HepG2 (cell line): ENCODE measurements around the gene INTS2. TPM values are rescaled to one million over a fixed set of nuclear protein-coding genes. Genes with fewer than 3 reads are reported as not detected.
A peak's percentile ranks its signal among the peaks of the same experiment; 100 is the strongest.

ENCODE experiments used
- IKZF1 ChIP-seq: fragments of 450-650 bp; IDR thresholded peaks from 2 replicates; pipeline ENCODE4 v1.7.1; 2016
- KLF6 ChIP-seq: IDR thresholded peaks from 2 replicates; pipeline ENCODE4 v1.8.0; 2016; ENCODE audit warnings: missing biosample characterization, missing genetic modification reagents
- KMT2B ChIP-seq: IDR thresholded peaks from 2 replicates; pipeline ENCODE4 v1.6.1; 2016; ENCODE audit warnings: missing genetic modification reagents, missing compliant biosample characterization
- NCOA2 ChIP-seq: sonication (generic); formaldehyde crosslinking; IDR thresholded peaks from 2 replicates; pipeline ENCODE4 v1.8.0; 2022; ENCODE audit warnings: inconsistent platforms
- PCBP1 ChIP-seq: fragments of 200-400 bp; formaldehyde crosslinking; IDR thresholded peaks from 2 replicates; pipeline ENCODE4 v1.6.1; 2017; ENCODE audit warnings: mild to moderate bottlenecking, low read depth, low read length, borderline replicate concordance
- POLR2G ChIP-seq: fragments of 200-400 bp; formaldehyde crosslinking; IDR thresholded peaks from 2 replicates; pipeline ENCODE4 v1.6.1; 2018; ENCODE audit warnings: mild to moderate bottlenecking, low read depth, low read length, moderate library complexity
- RFXANK ChIP-seq: IDR thresholded peaks from 2 replicates; pipeline ENCODE4 v1.6.1; 2016
- TEAD2 ChIP-seq: sonication (generic); formaldehyde crosslinking; IDR thresholded peaks from 2 replicates; pipeline ENCODE4 v1.9.0; 2021; ENCODE audit warnings: missing genetic modification reagents
- ZBTB7B ChIP-seq: sonication (generic); formaldehyde crosslinking; IDR thresholded peaks from 2 replicates; pipeline ENCODE4 v1.4.0; 2020; ENCODE audit warnings: missing genetic modification reagents
- ZNF432 ChIP-seq: sonication (generic); formaldehyde crosslinking; IDR thresholded peaks from 2 replicates; pipeline ENCODE4 v1.5.0; 2020; ENCODE audit warnings: missing genetic modification reagents, mild to moderate bottlenecking, borderline replicate concordance
- ZNF839 ChIP-seq: sonication (generic); formaldehyde crosslinking; IDR thresholded peaks from 2 replicates; pipeline ENCODE4 v1.4.0; 2020; ENCODE audit warnings: missing genetic modification reagents, mild to moderate bottlenecking, borderline replicate concordance
- polyA plus RNA-seq, 8 experiments: library from polyadenylated mRNA; depleted of rRNA in 3 of 8; stranded (reverse) in 7 of 8; unstranded in 1 of 8; fragments of >200 nt; fragmentation: Illumina TruSeq in 4 of 8; extraction: Trizol in 4 of 8; gene quantifications; 2 replicates each; pipeline versions ENCODE4 v1.2.1 to v1.2.3, GENCODE V29; 2011 to 2016; ENCODE audit warnings: low read depth in 4 of 8, missing spikeins in 1 of 8, mixed read lengths in 1 of 8; ENCODE audit not compliant: insufficient read depth in 1 of 8
- total RNA-seq, 5 experiments: library from RNA; depleted of rRNA; stranded (reverse); fragments of >200 nt; fragmentation: Illumina TruSeq; extraction: Trizol; gene quantifications; 2 replicates each; pipeline ENCODE4 v1.2.3, GENCODE V29; 2016; ENCODE audit warnings: low read depth in 1 of 5
- TF ChIP-seq, protein P1 (sequence below): sonication (generic); formaldehyde crosslinking; IDR thresholded peaks from 2 replicates; pipeline ENCODE4 v1.8.0; 2022; ENCODE audit warnings: missing genetic modification reagents, mild to moderate bottlenecking, inconsistent platforms, borderline replicate concordance
- TF ChIP-seq, protein P2 (sequence below): IDR thresholded peaks from 2 replicates; pipeline ENCODE4 v1.6.1; 2016; ENCODE audit warnings: missing biosample characterization, missing genetic modification reagents, low read depth
- TF ChIP-seq, protein P3 (sequence below): sonication (generic); formaldehyde crosslinking; conservative IDR thresholded peaks from 2 replicates; pipeline ENCODE4 v1.8.0; 2022; ENCODE audit warnings: missing genetic modification reagents
- TF ChIP-seq, protein P4 (sequence below): sonication (generic); formaldehyde crosslinking; IDR thresholded peaks from 2 replicates; pipeline ENCODE4 v1.4.0; 2020; ENCODE audit warnings: mild to moderate bottlenecking, missing genetic modification reagents
- TF ChIP-seq, protein P5 (sequence below): sonication (generic); formaldehyde crosslinking; IDR thresholded peaks from 2 replicates; pipeline ENCODE4 v1.4.0; 2020; ENCODE audit warnings: missing genetic modification reagents

Gene INTS2
- total and polyA plus RNA-seq, 2 of the 13 experiments (the other 11 are each of a cell fraction or from before 2014, with no cell fraction given): 20.5 to 30.2 TPM

DNA sequence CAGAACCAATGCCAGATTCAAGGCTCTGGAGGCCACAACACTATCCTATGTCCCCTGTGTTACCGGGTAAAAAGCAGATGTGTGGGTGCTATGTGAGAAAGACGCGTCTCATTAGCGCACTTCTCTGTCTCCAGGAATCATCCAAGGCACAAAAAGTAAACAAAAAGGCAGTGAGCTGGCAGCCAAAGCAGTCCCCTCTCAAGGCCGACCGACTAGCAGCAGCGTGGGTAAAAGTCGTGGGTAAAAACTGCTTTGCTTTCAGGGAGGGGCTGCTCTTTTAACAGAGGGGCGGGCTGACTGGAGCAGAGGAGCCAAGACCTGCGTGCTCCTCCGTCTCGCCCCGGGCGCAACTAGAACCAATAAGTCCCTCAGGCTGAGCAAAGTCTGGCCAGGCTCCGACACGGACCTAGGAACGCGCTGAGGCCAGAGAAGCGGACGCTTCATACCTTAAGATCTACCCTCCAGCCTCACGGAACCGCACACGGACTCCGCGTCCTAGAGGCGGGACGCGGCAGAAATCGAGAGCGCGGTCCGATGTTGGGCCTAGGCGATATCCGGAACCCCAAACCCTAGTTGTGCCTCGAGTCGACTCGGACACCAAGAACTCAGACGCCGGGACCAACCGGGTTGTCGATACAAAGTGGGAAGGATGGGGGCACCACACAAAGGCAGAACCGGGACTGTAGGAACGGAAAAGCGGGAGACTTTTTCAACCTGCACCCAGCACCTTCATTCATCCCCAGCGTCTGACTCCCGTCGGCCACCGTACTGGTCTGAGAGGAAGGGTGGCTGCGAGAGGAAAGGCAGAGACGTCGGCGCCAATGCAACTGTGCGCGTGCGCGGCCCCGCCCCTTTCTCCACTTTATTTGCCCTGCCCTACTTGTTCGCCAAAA is at the start of gene INTS2 (continued):
- TF ChIP-seq, protein P1, sequence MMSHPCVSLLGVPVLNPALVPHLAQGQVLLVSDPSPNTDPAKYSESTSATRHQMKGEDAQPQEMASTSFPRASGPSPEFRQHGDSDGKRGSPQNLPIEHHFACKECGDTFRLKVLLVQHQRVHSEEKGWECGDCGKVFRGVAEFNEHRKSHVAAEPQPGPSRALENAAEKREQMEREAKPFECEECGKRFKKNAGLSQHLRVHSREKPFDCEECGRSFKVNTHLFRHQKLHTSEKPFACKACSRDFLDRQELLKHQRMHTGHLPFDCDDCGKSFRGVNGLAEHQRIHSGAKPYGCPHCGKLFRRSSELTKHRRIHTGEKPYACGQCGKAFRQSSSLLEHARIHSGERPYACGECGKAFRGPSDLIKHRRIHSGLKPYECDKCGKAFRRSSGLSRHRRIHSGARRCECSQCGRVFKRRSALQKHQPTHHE: peak; percentile 89
- TF ChIP-seq POLR2G: peak; percentile 98
- peak; percentile 34; the same call in 1 of the 2 replicates for TF ChIP-seq RFXANK (CRISPR knock-in tag)
- TF ChIP-seq ZBTB7B (CRISPR knock-in tag): peak; percentile 71; the same call in 1 of the 2 replicates
- TF ChIP-seq PCBP1: 0 out of 2 replicates have a peak, but pooled peaks have one; percentile 91
- TF ChIP-seq KLF6 (CRISPR knock-in tag): peak; percentile 84; the same call in 1 of the 2 replicates
- peak; percentile 91; the same call in 1 of the 2 replicates for TF ChIP-seq ZNF839 (CRISPR knock-in tag)
- TF ChIP-seq, protein P2, sequence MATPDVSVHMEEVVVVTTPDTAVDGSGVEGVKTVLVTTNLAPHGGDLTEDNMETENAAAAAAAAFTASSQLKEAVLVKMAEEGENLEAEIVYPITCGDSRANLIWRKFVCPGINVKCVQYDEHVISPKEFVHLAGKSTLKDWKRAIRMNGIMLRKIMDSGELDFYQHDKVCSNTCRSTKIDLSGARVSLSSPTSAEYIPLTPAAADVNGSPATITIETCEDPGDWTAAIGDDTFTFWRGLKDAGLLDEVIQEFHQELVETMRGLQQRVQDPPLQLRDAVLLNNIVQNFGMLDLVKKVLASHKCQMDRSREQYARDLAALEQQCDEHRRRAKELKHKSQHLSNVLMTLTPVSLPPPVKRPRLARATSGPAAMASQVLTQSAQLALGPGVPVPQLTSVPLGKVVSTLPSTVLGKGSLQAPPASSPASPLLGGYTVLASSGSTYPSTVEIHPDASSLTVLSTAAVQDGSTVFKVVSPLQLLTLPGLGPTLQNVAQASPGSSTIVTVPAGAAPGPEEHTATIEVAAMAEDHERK (CRISPR knock-in tag): no peak
- TF ChIP-seq ZNF432 (CRISPR knock-in tag): peak; percentile 83; the same call in 1 of the 2 replicates
- peak; percentile 59 for TF ChIP-seq NCOA2
- TF ChIP-seq, protein P3, sequence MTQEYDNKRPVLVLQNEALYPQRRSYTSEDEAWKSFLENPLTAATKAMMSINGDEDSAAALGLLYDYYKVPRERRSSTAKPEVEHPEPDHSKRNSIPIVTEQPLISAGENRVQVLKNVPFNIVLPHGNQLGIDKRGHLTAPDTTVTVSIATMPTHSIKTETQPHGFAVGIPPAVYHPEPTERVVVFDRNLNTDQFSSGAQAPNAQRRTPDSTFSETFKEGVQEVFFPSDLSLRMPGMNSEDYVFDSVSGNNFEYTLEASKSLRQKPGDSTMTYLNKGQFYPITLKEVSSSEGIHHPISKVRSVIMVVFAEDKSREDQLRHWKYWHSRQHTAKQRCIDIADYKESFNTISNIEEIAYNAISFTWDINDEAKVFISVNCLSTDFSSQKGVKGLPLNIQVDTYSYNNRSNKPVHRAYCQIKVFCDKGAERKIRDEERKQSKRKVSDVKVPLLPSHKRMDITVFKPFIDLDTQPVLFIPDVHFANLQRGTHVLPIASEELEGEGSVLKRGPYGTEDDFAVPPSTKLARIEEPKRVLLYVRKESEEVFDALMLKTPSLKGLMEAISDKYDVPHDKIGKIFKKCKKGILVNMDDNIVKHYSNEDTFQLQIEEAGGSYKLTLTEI: no peak
- TF ChIP-seq KMT2B (CRISPR knock-in tag): peak; percentile 91
- no peak for TF ChIP-seq IKZF1
- TF ChIP-seq TEAD2: no peak
- TF ChIP-seq, protein P4, sequence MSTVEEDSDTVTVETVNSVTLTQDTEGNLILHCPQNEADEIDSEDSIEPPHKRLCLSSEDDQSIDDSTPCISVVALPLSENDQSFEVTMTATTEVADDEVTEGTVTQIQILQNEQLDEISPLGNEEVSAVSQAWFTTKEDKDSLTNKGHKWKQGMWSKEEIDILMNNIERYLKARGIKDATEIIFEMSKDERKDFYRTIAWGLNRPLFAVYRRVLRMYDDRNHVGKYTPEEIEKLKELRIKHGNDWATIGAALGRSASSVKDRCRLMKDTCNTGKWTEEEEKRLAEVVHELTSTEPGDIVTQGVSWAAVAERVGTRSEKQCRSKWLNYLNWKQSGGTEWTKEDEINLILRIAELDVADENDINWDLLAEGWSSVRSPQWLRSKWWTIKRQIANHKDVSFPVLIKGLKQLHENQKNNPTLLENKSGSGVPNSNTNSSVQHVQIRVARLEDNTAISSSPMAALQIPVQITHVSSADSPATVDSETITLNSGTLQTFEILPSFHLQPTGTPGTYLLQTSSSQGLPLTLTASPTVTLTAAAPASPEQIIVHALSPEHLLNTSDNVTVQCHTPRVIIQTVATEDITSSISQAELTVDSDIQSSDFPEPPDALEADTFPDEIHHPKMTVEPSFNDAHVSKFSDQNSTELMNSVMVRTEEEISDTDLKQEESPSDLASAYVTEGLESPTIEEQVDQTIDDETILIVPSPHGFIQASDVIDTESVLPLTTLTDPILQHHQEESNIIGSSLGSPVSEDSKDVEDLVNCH: no peak
- TF ChIP-seq, protein P5, sequence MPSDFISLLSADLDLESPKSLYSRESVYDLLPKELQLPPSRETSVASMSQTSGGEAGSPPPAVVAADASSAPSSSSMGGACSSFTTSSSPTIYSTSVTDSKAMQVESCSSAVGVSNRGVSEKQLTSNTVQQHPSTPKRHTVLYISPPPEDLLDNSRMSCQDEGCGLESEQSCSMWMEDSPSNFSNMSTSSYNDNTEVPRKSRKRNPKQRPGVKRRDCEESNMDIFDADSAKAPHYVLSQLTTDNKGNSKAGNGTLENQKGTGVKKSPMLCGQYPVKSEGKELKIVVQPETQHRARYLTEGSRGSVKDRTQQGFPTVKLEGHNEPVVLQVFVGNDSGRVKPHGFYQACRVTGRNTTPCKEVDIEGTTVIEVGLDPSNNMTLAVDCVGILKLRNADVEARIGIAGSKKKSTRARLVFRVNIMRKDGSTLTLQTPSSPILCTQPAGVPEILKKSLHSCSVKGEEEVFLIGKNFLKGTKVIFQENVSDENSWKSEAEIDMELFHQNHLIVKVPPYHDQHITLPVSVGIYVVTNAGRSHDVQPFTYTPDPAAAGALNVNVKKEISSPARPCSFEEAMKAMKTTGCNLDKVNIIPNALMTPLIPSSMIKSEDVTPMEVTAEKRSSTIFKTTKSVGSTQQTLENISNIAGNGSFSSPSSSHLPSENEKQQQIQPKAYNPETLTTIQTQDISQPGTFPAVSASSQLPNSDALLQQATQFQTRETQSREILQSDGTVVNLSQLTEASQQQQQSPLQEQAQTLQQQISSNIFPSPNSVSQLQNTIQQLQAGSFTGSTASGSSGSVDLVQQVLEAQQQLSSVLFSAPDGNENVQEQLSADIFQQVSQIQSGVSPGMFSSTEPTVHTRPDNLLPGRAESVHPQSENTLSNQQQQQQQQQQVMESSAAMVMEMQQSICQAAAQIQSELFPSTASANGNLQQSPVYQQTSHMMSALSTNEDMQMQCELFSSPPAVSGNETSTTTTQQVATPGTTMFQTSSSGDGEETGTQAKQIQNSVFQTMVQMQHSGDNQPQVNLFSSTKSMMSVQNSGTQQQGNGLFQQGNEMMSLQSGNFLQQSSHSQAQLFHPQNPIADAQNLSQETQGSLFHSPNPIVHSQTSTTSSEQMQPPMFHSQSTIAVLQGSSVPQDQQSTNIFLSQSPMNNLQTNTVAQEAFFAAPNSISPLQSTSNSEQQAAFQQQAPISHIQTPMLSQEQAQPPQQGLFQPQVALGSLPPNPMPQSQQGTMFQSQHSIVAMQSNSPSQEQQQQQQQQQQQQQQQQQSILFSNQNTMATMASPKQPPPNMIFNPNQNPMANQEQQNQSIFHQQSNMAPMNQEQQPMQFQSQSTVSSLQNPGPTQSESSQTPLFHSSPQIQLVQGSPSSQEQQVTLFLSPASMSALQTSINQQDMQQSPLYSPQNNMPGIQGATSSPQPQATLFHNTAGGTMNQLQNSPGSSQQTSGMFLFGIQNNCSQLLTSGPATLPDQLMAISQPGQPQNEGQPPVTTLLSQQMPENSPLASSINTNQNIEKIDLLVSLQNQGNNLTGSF (CRISPR knock-in tag): peak; percentile 91; the same call in 1 of the 2 replicates
